Measurements from ENCODE around the gene PLD3.
"Not testable (repeated sequence)": the region's sequence is repeated elsewhere in the genome, so short reads cannot be mapped to it uniquely, and the experiment has no call there.

PLD3 gene

DNA sequence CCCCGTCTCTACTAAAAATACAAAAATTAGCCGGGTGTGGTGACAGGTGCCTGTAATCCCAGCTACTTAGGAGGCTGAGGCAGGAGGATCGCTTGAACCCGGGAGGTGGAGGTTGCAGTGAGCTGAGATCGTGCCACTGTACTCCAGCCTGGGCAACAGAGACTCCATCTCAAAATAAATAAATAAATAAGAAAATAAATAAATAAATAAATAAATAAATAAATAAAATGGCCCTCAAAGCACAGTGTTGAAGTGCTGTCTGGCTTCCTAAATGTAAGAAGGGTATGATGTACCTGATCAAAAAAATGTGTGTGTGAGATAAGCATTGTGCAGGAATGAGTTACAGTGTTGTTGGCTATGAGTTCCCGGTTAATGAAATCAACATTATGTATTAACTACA lies 15.4 kb upstream of the PLD3 start:
- DNase-seq, result not testable (repeated sequence)

DNA sequence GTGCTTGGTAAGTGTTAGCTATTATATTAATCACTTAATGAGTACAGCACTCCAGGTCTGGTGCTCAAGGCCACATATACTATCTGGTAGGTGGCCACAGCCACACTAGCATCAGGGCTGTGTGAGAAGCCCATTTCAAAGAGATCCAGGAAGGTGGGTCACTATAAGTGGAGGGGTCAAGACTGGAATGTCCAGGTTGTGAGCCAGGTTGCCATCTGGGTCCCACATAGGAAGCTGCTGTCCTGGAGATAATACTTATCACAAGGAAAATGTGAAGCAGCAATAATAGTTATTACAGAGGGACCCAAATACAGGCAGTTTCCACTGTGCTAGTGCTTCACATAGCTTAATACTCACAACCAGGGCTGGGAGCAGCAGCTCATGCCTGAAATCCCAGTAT lies 13.4 kb upstream of the PLD3 start:
- DNase-seq, result no peak

DNA sequence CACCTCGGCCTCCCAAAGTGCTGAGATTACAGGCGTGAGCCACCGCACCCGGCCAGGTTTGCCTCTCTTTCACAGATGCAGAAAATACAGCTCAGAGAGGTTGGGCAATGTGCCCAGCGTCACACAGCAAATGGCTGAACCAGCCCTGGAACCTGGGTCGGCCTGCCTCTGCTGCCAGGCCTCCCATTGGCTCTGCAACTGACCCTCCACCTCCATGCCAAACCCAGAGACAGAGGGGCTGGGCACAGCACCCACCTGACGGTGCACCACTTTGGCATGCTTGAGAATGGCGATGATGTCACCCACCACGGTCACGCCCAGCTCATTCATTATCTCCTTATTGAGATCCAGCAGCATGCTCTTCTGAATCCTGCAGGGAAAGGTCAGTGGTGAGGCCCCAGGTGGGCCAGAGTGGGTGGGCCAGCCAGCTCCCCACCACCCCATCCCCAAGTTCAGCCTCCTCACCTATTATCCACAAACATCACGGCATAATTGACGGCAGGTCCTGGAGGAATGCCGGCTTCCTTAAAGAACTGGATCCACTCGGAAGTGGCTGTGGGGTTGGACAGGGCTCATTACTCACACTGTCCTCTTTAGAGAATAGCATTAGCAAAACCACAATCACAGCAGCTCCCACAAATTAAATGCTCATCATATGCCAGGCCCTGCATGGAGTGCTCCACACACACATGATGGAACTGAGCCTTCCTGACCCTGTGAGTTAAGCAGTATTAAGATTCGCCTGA lies 12.5 kb upstream of the PLD3 start:
- DNase-seq, result no peak

DNA sequence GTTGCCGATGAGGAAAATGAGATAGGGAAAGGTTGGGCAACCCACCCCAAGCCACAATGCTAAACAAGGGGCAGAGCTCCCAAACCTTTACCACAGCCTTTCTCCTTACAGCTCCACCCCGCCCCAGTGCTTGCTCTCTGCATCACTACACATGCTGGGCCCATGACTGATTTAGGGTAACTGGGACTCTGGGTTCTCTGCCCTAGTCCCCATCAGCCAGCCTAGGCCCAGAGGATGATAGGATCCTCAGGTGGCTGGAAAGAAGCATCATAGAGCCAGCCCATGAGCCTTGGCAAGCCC lies 11.9 kb upstream of the PLD3 start:
- no peak for DNase-seq

DNA sequence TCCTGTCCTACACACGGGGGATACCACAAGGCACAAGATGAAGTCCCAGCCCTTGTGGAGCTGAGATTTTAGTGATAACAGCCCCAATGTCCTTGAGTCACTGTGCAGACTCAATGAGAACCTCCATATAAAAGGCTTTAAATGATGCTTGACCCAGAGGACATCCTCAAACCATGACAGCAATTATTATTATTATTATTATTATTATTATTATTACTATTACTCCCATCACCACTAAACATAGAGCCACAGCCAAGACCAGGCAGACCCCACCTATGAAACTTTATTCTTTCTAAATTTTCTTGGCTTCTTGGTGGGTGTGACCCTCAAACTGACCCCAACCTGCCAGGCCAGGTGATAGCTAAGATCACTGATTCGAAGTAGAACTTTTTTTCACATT lies 11.4 kb upstream of the PLD3 start:
- no peak for DNase-seq

DNA sequence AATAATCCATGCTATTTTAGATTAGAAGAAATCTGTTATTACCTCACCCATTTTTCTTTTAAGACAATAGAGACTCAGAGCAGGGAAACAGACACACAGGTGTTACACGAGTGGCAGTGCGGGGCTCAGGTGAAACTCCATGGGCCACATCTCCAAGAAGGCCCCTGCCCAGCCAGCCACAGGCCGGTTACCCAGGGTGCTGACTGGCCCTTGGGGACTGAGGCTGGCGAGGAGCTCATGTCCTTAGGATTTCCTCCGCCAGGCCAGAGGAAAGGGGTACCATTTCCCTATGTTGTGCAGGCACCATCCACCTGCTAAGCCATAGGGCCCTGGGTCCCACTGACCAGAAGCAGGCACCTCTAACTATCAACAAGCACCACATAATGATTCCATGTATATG lies 10.9 kb upstream of the PLD3 start:
- no peak for DNase-seq

DNA sequence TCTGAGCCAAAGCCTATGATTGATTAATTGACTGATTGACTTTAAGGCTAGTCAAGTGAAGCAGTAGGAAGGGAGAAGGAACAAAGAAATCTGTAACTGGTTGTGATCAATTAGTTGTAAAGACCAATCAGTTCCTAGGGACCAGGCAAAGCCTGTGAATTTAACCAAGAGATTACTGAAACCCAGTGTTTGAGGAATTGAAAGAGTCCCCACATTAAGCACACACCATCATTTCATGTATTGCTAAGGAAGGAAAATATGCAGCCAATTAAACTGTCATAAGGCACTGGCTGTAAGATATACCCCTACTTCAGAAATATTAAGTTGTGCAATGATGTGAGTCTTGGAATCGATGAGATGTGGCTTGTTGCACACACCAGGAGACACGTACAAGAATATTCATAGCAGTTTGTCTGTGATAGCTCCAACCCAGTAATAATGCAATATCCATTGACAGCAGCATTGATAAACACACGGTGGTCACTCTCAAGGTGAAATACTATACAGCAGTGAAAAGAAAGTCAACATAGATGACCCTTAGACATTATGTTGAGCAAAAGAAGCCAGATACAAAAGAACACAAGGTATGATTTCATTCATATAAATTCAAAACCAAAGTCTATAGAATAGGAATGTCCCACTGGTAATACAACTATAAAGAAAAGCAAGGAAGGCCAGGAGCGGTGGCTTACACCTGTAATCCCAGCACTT lies 9.3 kb upstream of the PLD3 start:
- DNase-seq, result no peak

DNA sequence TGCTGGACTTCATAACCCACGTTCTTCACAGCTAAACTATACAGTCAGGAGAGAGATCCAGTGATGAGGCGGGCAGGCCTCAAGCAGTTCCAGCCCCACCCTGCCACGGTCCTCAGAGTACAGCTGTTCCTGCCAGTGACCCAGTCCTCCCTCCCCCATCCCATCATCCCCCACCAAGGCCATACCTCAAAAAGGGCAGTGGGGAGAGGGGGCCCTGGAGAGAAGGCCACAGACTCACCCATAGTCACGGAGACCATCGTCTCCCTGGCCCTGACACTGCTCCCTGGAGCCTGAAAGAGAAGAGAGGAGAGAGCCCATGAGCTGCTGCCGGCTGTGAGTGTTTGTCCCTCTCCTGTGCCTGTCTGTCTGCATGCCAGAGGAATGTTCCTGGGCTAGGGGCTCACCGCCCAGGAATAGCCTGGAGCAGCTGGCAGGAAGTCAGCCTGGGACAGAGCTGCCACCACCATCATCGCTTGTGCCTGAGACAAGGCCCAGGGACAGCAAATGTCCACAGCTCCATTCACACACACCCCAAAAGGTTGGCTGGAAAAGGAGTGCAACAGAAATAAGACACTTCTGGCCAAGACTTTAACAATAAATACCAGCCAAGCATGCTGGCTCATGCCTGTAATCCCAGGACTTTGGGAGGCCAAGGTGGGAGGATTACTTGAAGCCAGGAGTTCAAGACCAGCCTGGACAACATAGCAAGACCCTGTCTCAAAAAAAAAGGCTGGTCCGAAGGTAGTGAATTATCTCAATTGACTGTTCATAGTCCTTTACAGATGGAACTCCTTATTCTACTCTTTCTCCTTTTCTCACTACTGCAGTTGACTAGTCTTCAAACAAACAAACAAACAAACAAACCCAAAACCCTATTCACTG lies 6.7 kb upstream of the PLD3 start:
- no peak for DNase-seq

DNA sequence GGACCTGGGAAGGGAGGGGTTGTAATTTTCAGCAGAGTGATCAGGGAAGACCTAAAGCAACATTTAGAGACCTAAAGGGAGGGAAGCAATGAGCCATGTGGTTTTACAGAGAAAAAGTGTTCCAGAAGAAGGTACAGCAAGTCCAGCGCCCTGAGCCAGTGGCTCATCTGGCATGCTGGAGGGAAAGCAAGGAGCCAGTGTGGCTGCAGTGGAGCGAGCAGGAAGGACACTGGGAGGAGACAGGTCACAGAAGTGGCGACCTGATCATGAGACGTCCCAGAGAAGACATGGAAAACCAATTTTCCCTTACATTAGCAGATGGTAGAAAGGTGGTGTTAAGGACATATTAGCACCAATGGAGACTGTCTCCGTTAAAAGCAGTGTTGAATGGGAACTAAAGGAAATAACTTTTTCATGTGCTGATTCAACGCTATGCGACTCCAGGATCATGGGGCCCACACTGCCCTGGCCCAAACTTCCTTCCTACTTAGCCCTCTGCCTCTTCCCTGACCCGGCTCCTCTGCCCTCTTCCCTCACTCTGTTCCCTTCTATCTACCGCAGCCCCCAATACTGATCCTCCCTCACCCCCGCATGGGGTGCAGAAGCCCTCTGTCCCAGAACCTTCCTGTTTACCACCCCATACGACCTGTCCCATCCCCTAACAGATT lies 5.7 kb upstream of the PLD3 start:
- no peak for DNase-seq

DNA sequence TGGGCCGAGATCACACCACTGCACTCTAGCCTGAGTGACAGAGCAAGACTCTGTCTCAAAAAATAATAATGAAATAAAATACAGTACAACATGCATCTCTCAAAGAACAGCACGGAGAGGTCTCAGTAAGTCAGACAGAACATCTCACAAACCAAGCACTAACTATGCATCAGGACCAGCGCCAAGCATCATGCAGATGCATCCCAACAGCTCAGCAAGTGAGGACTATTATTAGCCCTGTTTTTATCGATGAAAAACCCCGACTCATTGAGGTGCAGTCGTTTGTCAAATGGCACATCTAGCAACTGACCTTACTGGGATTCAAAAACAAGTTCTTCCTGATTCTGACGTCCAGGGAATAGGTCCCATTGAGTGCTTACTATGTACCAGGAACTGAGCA lies 4.1 kb upstream of the PLD3 start:
- no peak for DNase-seq

DNA sequence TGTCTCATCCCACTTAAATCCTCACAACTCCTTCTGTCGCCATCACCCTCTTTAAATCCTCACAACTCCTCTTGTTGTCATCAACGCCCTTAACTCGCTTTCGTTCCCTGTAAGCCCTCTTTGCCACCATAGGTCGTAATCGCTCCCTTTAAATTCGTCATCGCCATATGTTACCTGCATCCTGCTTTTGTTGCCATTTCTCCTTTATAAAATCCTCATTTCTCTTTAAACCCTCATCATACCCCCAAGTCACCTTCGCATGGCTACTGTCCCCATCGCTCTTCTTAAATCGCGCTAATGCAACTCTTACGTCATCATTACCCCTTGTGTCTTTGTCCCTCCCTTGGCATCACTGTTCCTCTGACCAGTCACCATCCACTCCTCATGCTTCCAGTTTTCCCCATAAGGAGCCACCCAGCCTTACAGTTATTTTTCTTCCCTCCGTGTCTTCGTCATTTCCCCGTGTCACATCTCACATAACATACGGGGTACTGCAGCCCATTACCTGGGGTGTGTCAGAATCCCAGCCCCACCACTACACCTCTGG lies 539 bp downstream of the PLD3 start:
- peak; percentile 10 for DNase-seq

DNA sequence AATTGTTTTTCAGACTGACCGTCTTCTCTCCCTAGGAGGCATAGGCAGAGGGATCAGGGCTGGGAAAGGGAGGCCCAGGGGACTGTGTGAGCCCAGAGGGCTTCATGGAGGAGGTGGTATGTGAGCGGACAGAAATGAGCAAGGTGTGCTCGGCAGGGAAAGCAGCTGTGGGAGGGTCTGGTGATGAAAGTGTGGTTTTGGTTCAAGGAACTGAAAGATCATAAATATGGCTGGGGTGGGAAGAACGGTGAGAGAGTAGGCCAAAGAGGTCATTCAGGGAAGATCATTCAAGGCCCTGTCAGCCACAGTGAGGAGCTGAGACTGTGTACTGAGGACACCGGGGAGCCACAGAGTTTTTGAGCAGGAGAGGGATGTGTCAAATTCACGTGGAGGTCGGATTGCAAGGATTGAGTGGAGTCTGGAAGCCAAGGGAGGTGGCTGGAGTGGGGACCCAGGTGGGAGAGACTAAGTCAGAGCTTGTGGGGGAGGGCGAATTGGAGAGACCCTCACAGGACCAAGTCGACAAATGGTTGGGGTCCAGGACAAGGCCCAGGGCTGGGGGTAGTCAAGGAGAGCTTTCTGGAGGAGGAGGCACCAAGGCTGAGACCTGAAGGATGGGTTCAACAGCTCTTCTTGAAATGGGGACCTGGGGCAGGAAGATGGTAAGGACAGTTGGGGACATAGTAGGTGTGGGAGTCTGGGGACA lies 7.6 kb downstream of the PLD3 start:
- DNase-seq, result no peak

DNA sequence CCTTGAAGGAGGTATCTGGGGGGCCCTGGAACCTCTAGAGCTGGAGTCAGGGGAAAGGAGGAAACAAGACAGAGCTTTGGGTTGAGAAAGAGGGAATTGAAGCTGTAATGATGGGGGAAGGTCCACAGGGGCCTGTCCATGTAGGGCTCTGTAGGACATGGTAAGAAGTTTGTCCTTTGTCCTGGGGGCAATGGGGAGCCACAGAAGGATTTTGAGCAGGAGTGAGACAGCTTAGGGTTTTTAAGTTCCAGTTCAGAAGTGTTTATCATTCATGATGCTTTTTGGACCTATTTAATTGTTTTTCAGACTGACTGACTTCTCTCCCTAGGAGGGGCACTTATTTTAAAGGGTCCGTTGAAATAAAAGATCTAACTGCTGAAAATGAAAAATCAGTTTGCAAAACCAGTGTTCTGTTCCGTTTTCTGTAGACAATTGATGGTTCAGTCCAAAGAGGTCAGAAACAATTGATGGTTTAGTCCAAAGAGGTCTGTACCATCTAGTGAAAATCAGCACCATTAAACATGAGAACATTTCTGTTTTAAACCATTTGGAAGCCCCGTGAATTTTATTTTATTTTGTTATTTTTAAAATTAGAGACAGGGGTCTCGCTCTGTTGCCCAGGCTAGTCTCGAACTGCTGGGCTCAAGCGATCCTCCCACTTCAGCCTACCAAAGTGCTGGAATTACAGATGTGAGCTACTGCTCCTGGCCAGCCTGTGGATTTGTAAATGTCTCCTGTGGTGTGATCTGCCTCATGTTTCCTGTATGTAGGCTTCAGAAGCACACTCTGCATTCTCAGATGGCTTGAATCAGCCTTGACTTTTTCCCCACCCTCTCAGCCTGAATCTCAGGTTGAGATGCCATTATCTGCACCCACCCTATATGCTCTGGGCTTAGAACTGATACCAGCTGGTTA lies 8.4 kb downstream of the PLD3 start:
- no peak for DNase-seq

DNA sequence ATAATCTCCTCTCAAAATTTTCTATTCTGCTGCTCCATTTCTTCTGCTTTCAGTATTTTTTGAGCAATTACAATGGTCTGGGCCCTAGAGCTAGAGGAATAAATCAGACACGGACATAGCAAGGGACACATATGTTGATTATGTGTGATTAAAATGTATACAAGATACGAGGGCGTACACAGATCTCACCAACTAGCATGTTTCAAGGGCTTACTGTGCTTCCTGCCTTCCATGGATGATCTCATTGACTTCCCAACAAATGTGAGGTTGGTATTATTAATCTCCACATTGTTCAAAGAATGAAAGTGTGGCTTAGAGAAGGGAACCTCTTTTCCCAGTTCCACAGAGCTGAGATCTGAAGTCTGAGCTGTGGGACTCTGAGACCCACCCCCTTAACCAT lies 9.1 kb downstream of the PLD3 start:
- DNase-seq, result no peak

DNA sequence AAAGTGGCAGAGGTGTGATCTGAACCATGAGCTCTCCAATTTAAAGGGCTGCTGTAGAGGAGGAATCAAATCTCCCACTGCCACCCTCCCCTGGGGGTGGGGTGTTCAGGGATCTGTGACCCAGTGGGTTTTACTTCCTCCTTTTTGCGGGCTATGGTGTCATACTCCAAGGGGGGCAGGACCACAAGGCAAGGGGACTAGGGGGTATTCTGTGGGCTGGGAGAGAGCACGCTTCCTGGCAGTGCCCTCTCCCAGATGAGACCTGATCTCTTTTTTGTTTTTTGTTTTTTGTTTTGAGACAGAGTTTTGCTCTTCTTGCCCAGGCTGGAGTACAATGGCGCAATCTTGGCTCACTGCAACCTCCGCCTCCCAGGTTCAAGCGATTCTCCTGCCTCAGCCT lies 10.3 kb downstream of the PLD3 start:
- peak; percentile 18 for DNase-seq

DNA sequence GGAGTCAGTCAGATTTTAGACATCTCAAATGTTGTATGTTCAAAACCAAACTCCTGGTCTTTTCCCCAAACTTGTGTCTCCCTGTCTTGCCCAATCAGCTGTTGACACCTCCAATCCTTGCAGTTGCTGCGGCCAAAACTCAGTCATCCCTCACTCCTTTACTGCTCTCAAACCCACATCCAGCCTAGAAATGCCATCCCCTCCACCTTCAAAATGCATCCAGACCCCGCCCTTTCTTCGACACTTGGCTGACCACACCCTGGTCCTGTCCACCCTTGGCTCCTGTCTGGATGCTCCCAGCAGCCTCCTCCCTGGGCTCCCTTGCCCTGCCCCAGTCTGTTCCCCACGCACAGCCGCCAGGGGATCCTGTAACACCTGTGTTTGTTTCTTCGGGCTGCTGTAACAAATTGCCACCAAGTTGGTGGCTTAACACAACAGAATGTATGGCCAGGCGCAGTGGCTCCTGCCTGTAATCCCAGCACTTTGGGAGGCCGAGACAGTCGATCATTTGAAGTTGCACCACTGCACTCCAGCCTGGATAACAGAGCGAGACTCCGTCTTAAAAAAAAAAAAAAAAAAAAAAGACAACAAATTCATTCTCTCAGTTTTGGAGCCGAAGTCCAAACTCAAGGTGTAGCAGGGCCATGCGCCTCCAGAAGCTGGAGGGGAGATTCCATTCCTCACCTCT lies 11.7 kb downstream of the PLD3 start:
- no peak for DNase-seq

DNA sequence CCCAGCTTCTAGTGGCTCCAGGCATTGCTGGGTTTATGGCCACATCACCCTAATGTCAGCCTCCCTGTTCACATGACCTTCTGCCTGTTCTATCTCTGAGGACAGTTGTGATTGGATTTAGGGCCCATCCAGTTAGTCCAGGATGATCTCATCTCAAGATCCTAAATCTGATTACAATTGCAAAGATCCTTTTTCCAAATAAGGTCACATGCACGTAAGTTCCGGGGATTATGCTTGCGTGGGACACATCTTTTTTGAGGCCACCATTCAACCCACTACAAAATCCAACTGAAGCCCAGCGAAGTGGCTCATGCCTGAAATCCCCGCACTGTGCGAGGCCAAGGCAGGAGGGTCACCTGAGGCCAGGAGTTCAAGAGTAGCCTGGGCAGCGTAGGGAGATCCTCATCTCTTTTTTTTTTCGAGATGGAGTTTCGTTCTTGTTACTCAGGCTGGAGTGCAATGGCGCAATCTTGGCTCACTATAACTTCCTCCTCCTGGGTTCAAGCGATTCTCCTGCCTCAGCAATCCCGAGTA lies 12.3 kb downstream of the PLD3 start:
- DNase-seq, result no peak

DNA sequence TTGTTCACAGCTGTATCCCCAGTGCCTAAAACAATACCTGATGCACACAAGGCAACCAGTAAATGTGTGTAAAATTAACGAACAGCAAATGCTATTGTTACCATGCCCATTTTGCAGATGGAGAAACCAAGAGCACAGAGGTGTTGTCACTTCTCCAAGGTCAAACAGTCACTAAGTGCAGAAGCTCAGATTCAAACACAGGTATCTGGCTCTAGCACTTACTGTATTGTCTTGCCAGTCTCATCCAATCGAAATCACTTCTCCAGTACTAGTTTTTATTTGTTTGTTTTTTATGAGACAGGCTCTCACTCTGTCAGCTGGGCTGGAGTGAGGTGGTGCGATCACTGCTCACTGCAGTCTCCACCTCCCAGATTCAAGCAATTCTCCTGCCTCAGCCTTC lies 13.7 kb downstream of the PLD3 start:
- no peak for DNase-seq

DNA sequence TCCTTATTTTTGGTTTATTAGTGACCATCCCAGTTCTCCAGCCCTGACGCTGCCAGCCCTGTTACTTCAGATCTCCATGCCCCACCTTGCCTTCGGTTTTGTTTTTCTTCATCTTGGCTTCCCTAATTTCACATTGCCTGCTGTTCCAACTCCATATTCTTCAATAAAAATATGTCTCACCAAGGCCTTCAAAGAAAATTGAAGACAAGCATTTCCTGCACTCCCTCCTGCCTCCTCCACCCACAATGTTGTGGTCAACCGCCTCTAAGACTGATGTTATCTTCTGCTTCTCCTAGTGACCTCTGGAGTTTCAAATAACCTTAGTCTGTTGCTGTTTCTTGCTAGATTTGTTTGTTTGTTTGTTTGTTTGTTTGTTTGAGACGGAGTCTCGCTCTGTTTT lies 14.6 kb downstream of the PLD3 start:
- peak; percentile 6 for DNase-seq

DNA sequence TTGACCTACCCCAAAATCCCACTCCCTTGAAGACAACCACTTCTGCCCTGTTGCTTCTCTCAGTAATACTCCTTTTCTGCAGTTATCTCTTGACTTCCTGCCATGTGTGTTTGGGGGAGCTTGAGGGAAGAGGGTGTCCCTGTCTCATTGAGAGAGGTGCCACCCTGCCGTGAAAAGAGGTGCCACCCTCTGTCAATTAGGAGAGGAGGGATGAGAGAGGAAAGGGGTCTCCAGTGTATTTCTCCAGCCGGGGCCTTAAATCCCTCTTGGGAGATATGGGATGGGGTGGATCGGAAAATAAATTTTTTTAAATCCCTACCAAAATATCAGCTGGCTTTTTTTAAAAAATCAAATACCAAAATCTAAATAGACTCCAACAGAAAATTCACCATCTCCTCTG lies 16.5 kb downstream of the PLD3 start:
- DNase-seq, result no peak

Measured in CD4-positive, alpha-beta T cell treated with Interleukin-12 subunit alpha and Interleukin-12 subunit beta, for 1 hour (primary cell).